NB4 (cell line): ENCODE measurements around the gene EEF1A2.

Experiments
- DNase-seq: peaks from one replicate; pipeline ENCODE4 v3.0.0; 2010; ENCODE audit warnings: low read depth
- H3K4me3 ChIP-seq: one replicate; pipeline ENCODE4 v1.5.1; 2011; ENCODE audit warnings: mild to moderate bottlenecking, low read depth, low read length, moderate library complexity
- MYC ChIP-seq: IDR thresholded peaks from 2 replicates; pipeline ENCODE4 v1.6.1; 2011; ENCODE audit warnings: low read depth, low read length
- POLR2A ChIP-seq: IDR thresholded peaks from 2 replicates; pipeline ENCODE4 v1.6.1; 2011; ENCODE audit warnings: mild to moderate bottlenecking; ENCODE audit not compliant: insufficient read length; ENCODE audit errors: extremely low read depth
- TF ChIP-seq, protein P1 (sequence below): IDR thresholded peaks from 2 replicates; pipeline ENCODE4 v1.6.1; 2011; ENCODE audit warnings: low read depth, low read length
- TF ChIP-seq, protein P2 (sequence below): IDR thresholded peaks from one replicate; pipeline ENCODE4 v1.5.1; 2012; ENCODE audit warnings: low read depth, low read length

Gene EEF1A2

DNA sequence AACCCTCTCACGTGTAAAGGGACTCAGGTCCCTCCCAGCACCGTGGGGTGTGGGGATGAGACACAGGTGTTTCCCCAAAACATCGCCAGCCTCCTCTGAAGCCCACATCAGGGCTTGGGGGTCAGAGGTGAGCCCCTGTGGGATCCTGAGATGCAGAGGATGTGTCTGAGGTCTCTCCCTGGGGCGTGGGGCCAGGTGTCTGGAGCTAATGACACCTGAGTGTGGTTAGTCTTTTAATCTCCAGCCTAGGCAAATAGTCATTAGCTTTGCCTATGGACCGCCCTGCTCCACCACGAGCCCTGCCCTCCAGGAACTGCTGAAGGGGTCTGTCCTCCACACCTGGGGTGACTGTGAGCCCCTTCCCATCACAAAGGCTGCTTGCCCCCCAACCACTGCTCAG, 46.9 kb upstream of the EEF1A2 start:
- H3K4me3 ChIP-seq = no peak overlapping the region
- DNase-seq = no peak
- TF ChIP-seq, protein P1, sequence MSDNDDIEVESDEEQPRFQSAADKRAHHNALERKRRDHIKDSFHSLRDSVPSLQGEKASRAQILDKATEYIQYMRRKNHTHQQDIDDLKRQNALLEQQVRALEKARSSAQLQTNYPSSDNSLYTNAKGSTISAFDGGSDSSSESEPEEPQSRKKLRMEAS = no peak
- no peak for TF ChIP-seq MYC
- TF ChIP-seq, protein P2, sequence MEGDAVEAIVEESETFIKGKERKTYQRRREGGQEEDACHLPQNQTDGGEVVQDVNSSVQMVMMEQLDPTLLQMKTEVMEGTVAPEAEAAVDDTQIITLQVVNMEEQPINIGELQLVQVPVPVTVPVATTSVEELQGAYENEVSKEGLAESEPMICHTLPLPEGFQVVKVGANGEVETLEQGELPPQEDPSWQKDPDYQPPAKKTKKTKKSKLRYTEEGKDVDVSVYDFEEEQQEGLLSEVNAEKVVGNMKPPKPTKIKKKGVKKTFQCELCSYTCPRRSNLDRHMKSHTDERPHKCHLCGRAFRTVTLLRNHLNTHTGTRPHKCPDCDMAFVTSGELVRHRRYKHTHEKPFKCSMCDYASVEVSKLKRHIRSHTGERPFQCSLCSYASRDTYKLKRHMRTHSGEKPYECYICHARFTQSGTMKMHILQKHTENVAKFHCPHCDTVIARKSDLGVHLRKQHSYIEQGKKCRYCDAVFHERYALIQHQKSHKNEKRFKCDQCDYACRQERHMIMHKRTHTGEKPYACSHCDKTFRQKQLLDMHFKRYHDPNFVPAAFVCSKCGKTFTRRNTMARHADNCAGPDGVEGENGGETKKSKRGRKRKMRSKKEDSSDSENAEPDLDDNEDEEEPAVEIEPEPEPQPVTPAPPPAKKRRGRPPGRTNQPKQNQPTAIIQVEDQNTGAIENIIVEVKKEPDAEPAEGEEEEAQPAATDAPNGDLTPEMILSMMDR = no peak

DNA sequence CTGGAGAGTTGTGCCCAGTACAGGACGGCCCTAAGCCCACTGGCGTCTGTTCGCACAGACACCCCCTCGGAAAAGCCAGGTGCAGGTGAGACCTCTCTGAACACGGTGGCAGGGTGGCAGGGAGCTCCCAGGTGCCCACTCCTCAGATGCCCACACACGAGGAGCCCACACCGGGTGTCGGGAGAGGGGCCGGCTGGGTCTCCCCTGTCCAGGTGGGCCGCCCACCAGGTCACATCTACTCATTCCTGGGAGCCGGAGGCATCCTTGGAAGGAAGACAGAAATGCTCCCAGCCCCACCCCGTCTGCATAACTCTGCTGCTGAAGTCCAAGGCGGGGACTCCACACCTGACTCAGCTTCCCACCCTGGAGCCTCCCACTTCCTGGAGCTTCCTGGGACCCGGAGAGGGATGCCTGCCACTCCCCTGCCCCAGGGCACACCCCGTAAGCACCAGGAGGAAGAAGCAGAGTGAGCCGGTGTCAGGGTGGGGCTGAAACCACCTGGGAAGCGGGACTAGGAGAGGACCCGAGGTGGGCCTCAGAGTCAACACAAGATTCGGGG, 46.2 kb upstream of the EEF1A2 start:
- H3K4me3 ChIP-seq = no peak overlapping the region
- no peak for TF ChIP-seq MYC
- TF ChIP-seq, protein P1 = no peak
- TF ChIP-seq, protein P2 = no peak
- no peak for TF ChIP-seq POLR2A
- no peak for DNase-seq

GRCh38 chr20:63544241-63544957, 45.5 kb upstream of the EEF1A2 start:
- TF ChIP-seq MYC = no peak
- no peak for TF ChIP-seq POLR2A
- TF ChIP-seq, protein P2 = no peak
- TF ChIP-seq, protein P1 = no peak

DNA sequence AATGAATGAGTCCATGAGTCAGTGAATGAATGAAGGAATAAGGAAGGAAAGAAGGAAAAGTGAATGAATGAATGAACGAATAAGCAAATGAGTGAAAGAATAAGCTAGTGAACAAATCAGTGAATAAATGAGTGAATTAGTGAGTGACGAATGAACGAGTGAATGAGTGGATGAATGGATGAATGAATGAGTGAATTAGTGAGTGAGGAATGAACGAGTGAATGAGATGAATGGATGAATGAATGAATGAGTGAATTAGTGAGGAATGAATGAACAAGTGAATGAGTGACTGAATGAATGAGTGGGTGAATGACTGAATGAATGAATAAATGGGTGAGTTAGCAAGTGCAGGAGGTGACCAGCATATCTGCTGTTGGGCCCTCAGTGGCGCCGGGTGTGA, 44.9 kb upstream of the EEF1A2 start:
- TF ChIP-seq MYC (no peak), POLR2A (no peak)
- TF ChIP-seq, protein P1 = no peak
- TF ChIP-seq, protein P2 = no peak
- H3K4me3 ChIP-seq = no peak overlapping the region
- no peak for DNase-seq

More at GRCh38 chr20:63544241-63544957, 45.5 kb upstream of the EEF1A2 start:
- no peak for DNase-seq
- no peak overlapping the region for H3K4me3 ChIP-seq

DNA sequence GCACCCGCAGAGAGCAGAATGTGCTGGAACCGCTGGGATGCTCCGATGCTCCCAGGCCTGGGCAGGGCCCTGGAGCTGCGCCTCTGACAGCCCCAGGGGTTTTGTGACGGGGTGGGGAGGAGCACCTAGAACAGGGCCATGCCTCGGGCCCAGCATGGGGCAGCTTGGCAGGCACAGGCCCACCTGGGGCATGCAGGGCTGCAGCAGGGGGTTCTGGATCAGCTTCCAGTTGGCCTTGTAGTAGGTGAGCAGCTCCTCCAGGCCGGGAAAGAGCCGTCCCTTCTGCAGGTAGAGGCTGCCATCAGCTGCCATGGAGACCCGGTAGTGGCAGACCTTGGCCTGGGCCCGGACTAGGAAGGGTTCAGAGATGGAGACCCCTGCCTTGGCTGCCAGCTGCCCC, 44.2 kb upstream of the EEF1A2 start:
- H3K4me3 ChIP-seq = no peak overlapping the region
- no peak for TF ChIP-seq POLR2A
- TF ChIP-seq, protein P1 = no peak
- no peak for TF ChIP-seq MYC
- TF ChIP-seq, protein P2 = no peak
- DNase-seq = no peak

- no peak for DNase-seq
These were observed 43.8 kb upstream of the EEF1A2 start for GRCh38 chr20:63542696-63543095.

More at GRCh38 chr20:63542696-63543095, 43.8 kb upstream of the EEF1A2 start:
- no peak overlapping the region for H3K4me3 ChIP-seq
- TF ChIP-seq POLR2A (no peak), MYC (no peak)
- TF ChIP-seq, protein P2 = no peak
- TF ChIP-seq, protein P1 = no peak
